Adrenal gland (tissue), 5 donors: ENCODE results near the gene PITRM1.

ENCODE experiments used
- CTCF ChIP-seq, 6 experiments: fragments of 450-650 bp in 4 of 6; fragments of 200-600 bp in 2 of 6; sonication (generic) in 1 of 6; IDR thresholded peaks; 1 replicate in 5 of 6; 2 replicates in 1 of 6; pipeline versions ENCODE4 v1.5.1 to v1.8.0; 2016 to 2021; ENCODE audit warnings: antibody characterized with exemption in 6 of 6, mild to moderate bottlenecking in 2 of 6, moderate library complexity in 1 of 6
- POLR2A ChIP-seq, 2 donors: fragments of 450-650 bp; IDR thresholded peaks; one replicate each; pipeline ENCODE4 v1.6.1; 2017; ENCODE audit warnings: antibody characterized with exemption in 2 of 2, mild to moderate bottlenecking in 2 of 2, moderate library complexity in 1 of 2
- donor health status: DM: no; HTN: no; CAD: no.

DNA sequence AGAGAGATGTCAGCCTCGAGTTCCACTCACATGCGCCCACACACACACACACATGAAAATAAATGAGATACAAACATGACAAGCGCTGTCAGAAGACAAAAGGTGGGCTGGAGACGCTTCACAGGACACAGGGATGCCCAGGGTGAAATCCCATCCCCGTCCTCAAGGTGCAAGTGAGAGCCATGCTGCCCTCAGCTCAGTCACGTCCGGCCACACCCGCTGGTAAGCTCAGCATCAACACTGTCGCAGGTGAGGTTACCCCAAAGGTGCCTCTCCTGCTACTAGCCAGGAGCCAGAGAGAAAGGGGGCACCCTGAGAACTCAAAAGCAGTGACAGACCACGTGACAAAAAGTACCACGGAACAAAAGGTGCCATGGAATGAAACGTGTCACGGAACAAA lies 22.2 kb downstream of the PITRM1 start:
- TF ChIP-seq POLR2A (IDR thresholded peaks at IDR 0.05) = no peak
- TF ChIP-seq CTCF (IDR thresholded peaks at IDR 0.05) = no peak
